Activated T-cell treated with anti-CD3 and anti-CD28 coated beads, Interleukin-2, amount 50 U/mL, for 1 hour (primary cell): ENCODE results near the gene STKLD1.
"Not testable (repeated sequence)": the region's sequence is repeated elsewhere in the genome, so short reads cannot be mapped to it uniquely, and the experiment has no call there.

Experiments used
- DNase-seq: peaks from one replicate; pipeline ENCODE4 v3.0.0-alpha.2; 2020

Gene STKLD1

DNA sequence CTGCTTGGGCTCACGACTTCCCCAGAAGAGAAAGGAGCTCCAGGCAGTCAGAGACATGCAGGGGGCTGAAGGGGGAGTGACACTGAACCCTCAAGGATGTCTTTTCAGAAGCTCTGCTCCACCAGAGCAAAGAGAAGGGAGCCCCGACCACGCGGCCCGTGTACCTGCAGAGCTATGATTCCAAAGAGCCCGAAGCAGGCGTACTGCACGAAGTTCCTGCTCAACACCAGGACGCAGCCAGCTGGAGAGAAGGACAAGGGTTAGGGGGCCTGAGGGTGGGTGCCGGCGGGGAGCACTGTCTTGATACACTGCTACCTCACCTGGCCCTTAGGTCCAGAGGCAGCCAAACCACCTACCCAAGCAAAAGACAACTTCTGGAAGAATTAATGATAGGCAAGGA lies 9.7 kb upstream of the STKLD1 start:
- DNase-seq, result no peak

DNA sequence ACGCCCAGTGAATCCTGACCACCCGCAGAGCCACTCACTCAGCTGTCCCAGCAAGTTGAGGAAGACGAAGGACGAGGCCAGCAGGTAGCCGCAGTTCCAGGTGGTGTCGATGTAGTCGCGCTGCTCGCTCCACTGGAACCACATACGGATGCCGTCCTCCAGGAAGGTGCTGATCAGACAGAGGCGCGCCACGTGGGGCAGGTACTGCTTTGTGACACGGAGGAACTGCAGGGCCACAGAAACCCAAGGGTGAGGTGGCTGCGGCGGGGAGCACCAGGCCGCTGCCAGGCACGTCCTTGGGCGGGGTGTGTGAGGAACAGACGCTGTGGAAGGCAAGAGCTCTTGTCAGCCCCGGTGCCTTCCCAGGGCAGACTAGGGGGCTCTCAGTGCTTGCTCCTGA lies 8.9 kb upstream of the STKLD1 start:
- DNase-seq, result no peak

DNA sequence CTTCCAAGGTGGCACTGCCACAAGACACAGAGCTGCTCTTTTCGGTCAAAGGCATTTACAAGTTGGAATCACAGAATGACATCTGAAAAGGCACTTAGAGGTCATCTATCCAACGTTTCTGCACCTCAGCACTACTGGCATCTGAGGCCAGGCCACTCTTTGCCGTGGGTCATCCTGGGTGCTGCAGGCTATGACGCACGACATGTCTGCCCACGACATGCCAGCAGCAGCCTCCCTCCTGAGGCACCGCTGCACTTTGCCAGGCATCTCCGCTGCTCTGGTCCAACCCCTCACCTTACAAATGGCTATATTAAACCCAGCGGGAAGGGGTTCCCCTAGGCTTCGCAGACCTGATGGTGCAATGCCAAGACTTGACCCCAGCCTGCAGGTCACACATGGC lies 8.4 kb upstream of the STKLD1 start:
- DNase-seq, result no peak

DNA sequence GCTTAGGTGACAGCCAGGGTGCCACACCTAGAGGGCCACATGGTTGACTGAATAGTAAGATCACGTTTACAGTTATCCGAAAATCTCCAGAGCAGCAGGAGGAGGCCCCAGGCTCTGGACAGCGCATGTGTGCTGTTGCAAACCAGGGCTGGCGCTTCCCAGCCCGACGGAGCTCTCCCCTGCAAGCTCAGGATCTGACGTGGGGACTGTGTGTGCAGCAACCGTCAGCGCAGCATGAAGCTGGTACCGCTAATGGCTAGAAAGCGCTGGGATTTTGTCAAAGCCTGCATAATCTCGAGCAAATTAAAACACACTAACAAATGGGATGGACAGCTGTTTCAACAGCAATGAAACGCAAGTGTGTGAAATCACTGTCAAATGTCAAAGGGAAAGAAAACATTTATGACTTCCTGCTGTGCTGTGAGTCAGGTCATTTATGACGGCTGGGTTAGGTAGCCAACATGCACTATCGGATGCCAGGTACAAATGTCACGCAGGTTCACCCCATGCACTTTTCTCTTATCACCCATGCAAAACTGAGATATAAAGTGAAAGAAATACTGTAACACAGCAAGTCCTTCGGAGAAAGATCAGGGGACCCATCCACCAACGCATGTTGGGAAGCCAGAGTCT lies 7.8 kb upstream of the STKLD1 start:
- DNase-seq, result no peak

DNA sequence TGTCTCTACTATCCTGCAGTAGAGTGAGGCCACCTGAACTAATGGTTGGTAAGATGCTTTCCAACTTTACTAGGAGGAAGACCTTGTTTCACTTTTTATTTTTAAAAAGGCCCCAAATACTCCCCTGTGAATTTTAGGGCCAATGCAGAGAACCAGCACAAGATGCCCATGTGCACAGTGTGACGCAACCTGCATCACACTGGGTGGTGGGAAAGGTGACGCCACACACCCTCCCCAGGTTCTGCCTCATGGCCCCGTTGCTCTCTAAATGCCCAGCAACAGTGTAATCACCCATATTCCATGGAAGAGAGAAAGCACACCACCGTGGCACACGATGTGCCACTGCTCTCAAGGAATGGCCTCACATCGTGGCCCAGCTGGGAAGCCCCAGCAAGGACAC lies 6.7 kb upstream of the STKLD1 start:
- DNase-seq, result no peak

DNA sequence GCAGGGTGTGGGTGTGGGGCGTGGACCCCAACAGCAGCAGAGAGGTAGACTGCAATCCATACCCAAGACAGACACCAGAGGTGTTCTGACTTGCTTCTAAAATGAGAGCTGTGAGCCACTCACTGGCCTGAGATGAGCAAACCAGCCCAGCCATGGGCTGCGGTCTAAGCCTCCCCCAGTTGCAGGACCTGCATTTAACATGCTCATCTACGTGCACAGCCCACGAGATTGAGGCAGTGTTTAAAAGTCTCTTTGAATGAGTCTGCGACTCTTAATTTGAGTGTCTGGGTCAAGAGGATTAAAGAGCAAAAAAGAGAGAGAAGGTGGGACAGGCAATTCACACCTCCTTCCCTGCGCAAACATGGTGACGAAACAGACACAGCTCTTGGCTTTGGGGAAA lies 6.2 kb upstream of the STKLD1 start:
- no peak for DNase-seq

DNA sequence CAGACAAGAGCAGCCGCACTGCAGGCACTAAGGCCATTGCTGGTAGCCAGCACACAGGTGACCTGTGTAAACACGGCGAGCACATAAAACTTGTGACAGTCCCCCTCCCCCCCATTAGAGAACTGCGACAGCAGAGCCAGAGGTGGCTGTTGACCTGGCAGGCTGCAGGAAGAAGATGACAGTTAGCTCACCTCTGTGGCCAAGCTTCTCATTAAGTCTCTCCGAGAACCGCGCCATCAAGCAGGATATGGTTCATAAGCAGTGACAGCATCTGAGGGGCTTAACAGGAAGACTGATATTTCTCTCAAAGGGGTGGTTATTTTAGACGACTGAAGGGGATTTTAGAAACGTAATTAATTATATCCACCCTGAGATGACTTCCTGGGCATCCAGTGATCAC lies 5.5 kb upstream of the STKLD1 start:
- peak; percentile 43 for DNase-seq

DNA sequence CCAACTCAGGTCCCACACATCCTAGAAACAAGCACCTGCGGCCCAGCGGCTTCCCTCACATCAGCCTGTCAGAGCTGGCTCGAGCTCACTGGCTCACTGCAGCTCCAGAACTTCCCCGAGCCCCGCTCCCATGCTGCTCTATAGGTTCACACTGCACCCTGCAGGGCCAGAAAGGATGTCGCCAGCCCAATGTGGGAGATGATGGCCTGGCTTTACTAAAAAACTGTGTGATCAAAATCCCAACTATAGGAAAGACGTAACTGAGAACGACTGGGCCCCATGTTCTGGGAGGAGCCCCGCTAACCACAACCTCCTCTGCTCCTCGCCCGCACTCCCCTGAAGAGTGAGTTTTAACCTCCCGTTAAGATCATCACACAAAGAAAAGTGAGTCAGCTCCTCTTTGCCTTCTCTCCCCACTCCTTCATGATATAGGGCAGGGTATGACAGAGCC lies 4.9 kb upstream of the STKLD1 start:
- peak; percentile 70 for DNase-seq

DNA sequence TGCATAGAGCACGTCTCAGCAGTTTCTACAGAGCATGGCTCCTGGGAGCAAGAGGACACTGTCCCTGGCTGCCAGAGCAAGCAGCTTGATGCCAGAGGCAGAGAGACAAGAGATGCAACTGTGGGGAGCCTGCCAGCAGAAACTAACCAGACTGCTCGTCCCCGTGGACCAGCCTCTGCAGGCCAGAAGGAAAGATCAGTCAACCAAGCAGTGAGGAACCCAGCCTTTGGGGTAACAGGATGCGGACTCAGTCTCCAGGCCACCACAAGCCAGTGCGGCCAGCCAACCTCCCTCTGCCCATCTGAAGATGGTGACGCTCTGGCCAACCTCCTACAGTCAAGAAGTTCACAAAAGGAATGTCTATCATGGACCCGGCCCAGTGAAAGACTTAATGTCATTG lies 4.0 kb upstream of the STKLD1 start:
- no peak for DNase-seq

DNA sequence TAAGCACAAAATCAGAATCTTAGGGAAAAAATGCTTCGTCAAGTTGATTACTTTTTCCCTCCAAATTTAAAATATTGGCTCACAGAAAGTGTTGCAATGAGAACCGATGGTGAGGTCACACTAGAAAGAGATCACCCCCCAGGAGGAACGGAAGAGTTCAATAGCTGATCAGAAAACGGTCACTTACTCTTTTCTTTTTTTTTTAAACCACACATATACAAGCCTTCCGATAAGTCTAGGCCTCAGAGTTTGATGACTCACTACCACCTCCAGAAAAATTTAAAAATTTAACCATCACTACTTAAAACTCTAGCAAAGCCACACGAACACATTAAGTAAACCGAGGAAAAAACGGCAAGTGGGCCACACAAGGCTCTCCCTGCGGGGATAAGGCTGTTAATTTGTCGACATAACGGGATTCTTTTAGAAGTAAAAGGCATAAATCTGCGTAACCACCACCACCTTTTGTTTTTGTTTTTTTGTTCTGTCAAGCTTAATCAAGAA lies 1.5 kb upstream of the STKLD1 start:
- no peak for DNase-seq

DNA sequence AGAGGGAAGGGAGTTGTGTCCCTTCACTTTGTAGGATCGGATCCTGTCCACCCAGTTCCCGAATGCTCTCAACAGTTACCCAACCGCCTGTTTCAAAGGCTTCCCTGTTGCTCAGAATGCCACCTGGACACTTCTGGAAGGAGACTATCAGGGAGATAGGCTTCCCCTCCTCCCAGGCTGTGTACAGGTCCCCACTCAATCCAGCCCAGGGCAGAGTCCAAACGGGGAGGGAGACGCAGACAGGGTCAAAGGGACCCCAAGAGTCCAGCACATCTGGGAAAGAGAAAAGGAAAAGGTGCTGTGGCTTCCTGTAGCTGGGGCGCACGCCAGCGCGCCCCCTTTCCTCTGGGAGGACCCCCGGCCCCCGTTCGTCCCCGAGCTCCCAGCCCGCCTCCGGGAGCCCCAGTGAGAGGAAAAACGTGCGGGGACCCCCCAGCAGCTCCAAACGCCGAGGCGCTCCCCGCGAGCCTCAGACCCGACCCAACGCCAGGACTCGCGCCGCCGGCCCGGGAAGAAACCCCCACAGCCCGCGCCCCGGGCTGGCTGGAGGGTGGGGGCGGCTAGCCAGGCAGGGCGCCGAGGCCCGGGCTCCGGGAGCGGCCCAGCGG lies 946 bp upstream of the STKLD1 start:
- no peak for DNase-seq

DNA sequence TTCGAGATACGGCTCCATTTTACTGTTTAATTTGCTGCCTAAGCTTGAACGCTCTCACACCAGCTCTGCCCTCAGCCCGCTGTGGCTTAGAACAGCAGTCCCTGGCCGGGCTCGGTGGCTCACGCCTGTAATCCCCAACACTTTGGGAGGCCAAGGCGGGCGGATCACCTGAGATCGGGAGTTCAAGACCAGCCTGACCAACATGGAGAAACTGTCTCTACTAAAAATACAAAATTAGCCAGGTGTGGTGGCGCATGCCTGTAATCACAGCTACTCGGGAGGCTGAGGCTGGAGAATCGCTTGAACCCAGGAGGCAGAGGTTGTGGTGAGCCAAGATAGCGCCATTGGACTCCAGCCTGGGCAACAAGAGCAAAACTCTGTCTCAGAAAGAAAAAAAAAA lies 1.1 kb downstream of the STKLD1 start:
- DNase-seq, result not testable (repeated sequence)

DNA sequence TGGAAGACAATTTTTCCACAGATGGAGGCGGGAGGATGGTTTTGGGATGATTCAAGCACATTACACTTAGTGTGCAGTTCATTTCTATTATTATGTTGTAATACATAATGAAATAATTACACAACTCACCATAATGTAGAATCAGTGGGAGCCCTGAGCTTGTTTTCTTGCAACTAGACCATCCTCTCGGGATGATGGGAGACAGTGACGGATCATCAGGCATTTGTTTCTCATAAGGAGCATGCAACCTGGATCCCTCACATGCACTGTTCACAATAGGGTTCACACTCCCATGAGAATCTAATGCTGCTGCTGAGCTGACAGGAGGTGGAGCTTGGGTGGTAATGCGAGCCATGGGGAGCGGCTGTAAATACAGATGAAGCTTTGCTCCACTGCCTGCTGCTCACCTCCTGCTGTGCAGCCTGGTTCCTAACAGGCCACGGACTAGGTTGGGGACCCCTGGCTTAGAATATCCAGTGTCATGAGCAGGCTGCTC lies 1.6 kb downstream of the STKLD1 start:
- DNase-seq, result no peak

DNA sequence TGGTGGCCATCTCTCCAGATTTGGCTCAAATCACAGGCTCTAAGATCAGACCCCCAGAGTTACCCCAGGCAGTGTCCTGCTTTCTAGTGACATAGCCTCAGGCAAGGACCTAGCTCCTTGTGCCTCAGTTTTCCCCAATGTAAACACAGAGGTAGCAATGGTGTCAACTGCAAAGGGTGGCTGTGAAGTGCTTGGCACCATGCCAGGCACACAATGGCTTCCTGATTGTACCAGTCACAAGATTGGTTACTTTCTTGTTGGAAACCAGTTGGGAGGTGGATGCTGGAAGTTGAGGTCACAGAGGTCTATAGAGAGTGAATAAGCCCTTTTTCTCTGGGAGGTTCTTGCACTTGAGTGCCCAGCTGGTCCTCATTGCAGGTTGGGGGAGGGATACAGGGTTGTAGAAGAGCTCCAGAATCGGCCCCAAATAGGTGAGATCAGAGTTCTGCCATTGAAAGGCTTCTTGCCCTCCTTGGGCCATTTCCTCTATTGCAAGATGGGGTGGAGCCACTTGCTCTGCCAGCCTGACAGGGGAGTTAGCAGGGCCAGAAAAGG lies 2.3 kb downstream of the STKLD1 start:
- DNase-seq, result no peak

DNA sequence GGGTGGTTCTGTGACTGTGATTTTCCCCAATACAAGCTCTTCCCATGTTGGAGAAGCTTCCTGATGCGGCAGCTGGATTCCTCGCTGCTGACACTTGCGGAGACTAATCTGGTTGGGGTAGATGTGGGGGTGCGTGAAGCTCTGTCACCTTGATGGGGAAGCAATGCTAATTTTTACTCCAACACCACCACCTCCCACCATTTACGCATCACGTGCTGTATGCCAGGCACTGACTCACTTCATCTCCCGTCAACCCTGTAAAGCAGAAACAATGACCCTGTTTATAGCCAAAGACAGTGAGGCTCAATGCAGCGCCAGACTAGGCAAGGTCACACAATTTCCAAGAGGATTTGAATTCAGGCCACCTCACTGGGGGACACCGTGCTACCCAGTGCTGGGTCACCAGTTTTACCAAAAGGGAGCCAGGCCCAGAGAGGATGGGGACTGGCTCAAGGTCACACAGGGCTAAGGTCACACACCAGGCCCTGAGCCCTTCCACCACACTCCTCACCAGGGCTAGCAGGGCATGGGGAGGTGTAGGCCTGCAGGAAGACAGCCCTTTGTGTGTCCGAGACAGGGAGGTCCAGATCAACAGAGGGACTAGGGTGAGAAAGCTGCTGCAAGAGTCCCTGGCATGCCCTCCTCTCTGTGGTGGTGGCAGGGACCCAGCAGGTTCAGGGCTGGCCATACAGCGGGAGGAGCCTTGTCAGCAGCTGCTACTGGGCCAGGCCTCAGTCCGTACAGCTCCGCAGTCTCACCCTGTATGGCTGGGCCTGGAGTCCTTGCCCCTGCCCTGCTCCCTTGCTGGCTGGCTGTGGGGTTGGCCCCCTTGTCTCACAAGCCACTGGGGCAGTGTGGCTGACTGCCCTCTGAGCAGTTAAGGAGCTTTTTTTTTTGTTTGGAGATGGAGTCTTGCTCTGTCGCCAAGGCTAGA lies 3.3 kb downstream of the STKLD1 start:
- no peak for DNase-seq

DNA sequence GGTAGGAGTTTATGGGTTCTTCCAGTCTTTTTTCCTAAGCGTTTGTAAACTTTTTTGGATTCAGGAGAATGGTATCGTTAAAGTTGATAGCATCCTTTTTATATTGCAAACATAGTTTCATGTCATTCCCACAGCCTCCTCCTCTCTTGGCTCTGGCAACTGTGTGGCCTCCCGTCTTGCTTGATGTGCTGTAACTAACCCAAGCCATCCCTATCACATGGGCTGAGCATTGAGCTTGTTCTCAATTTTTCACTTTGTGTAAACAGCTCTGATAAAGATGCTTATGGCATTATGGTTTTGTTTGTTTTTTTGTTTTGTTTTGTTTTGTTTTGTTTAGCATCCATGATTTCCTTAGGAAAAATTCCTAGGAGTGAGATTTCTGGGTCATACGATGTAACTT lies 4.6 kb downstream of the STKLD1 start:
- no peak for DNase-seq

DNA sequence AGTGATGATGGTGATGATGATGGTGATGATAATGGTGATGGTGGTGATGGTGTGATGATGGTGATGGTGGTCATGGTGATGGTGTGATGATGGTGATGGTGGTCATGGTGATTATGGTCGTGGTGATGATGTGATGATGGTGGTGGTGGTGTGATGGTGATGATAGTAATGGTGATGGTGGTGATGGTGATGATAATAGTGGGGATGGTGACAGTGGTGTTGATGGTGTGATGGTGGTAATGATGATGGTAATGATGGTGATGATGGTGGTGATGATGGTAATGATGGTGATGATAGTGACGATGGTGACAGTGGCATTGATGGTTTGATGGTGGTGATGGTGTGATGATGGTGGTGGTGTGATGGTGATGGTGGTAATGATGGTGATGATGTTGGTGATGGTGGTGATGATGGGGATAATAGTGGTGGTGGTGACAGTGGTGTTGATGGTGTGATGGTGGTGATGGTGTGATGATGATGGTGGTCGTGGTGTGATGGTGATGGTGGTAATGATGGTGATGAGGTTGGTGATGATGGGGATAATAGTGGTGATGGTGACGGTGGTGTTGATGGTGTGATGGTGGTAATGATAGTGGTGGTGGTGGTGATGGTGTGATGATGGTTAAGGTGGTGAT lies 6.5 kb downstream of the STKLD1 start:
- no peak for DNase-seq

DNA sequence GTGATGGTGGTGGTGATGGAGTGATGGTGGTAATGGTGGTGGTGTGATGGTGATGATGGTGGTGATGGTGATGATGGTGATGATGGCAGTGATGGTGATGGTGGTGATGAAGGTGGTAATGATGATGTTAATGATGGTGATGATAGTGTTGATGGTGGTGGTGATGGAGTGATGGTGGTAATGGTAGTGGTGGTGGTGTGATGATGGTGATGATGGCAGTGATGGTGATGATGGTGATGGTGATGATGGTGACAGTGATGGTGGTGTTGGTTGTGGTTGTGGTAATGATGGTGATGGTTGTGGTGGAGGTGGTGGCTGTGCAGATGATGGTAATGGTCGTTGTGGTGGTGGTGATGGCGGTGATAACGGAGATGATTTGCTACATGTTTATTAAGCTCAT lies 7.3 kb downstream of the STKLD1 start:
- no peak for DNase-seq

DNA sequence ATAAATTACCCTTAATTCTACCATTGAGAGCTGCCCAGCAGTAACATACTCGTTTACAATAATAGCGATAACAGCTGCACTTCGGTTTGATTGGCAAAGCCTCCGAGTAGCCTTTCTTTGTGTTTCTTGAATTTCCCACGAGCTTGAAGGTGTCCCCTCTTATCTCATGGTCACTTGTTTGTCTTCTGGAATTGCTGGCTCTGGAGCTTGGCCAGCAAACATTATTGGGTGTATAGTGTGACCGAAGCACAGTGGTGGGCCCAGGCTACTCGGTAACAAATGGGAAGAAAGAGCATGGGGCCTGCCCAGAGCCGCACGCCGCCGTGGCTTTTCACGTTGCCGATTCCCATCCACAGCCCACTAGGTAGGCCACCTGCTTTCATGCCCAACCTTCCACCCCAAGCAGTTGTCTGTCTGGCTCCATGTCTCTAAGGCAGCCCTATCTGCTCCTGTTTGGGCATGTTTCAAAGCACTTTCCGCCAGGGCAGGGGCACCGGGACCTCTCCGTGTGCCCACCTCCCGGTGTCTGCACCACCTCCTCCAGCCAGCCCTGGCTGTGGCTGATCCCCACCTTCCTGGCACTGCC lies 8.7 kb downstream of the STKLD1 start:
- no peak for DNase-seq

DNA sequence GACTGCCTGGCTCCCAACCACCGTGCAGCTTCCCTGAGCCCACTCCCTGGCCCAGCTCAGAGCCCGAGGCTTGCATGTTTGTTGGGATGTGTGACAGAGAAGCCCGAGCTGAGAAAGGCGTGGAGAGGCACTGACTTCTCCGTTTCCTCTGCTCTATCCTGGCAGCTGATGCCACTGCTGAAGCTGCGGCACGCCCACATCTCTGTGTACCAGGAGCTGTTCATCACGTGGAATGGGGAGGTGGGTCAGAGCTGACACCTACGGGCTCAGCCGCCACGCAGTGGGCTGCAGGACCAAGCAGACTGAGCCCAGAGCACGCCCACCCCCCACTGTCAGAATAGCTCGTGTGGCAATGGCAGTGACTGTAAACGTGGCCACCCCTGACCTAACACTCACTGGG lies 9.3 kb downstream of the STKLD1 start:
- DNase-seq, result no peak

DNA sequence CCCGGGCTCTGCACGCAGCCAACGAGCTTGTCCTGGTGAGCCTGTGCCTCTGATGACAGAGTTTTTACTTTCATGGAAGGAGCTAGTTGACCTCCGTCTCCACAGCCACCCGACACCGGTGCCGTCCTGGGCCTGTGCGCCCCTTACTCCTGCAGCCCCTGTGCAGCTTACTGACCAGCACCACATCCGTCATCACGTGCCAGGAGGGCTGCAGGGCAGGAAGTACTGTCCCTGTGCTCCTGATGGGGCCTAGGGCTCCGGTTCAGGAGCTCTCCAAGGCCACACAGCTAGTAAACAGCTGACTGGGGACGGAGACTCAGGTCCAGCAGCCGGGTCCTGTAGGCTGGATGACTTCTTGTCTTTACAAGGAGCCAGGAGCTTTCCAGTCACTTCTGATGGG lies 10.2 kb downstream of the STKLD1 start:
- no peak for DNase-seq

DNA sequence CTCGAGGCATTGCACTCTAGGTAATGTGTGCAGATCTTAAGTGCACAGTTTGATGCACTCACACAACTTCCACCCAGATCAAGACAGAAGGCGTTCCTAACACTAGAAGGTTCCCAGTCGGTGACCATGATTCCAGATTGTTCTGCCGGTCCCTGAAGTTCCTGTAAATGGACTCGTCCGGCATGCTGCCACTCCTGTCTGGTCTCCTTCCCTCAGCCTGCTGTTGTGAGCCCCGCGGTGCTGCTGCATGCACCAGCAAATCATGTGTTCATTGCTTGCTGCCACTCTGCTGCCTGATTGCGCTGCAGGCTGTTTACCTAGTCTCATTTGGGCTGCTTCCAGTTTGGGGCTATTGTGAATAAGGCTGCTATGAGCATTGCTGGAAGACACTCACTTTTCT lies 11.5 kb downstream of the STKLD1 start:
- DNase-seq, result no peak
